Thyroid gland (tissue), 4 donors: ENCODE data around the gene NCKAP5L. TPM values are rescaled to one million over a fixed set of nuclear protein-coding genes. Genes with fewer than 3 reads are reported as not detected.

Experiments used
- DNase-seq, 2 donors: peaks; one replicate each; pipeline ENCODE4 v3.0.0-alpha.2; 2019
- H3K27ac ChIP-seq, 3 donors: fragments of 200-600 bp; sonication (generic); 1 replicate in 2 of 3; 2 replicates in 1 of 3; pipeline ENCODE4 v1.5.1; 2016 to 2019; ENCODE audit warnings: mild to moderate bottlenecking in 1 of 3, moderate library complexity in 1 of 3
- H3K27me3 ChIP-seq: fragments of 200-600 bp; sonication (generic); one replicate; pipeline ENCODE4 v1.5.1; 2019
- H3K36me3 ChIP-seq, 2 donors: fragments of 200-600 bp; sonication (generic); one replicate each; pipeline ENCODE4 v1.5.1; 2016 to 2019
- H3K4me1 ChIP-seq, 2 donors: fragments of 200-600 bp; sonication (generic); one replicate each; pipeline ENCODE4 v1.5.1; 2017 to 2019
- H3K4me3 ChIP-seq, 3 donors: fragments of 200-600 bp; sonication (generic); replicated peaks in 1 of 3; 1 replicate in 2 of 3; 2 replicates in 1 of 3; pipeline ENCODE4 v1.5.1; 2016; ENCODE audit warnings: mild to moderate bottlenecking in 1 of 3
- H3K9me3 ChIP-seq: fragments of 200-600 bp; sonication (generic); one replicate; pipeline ENCODE4 v1.5.1; 2017
- CTCF ChIP-seq, 6 experiments: fragments of 200-600 bp in 3 of 6; fragments of 450-650 bp in 3 of 6; sonication (generic) in 3 of 6; IDR thresholded peaks; one replicate each; pipeline ENCODE4 v1.5.1; 2016 to 2019; ENCODE audit warnings: antibody characterized with exemption in 6 of 6, mild to moderate bottlenecking in 2 of 6, inconsistent platforms in 1 of 6, moderate library complexity in 1 of 6
- POLR2A ChIP-seq, 2 donors: fragments of 450-650 bp; IDR thresholded peaks; one replicate each; pipeline ENCODE4 v1.6.1; 2017; ENCODE audit warnings: antibody characterized with exemption in 2 of 2, mild to moderate bottlenecking in 2 of 2, moderate library complexity in 1 of 2
- WGBS, 2 donors: methylation state at CpG; one replicate each; pipeline ENCODE4 v1.1.5; 2017; 5-methylcytosine and 5-hydroxymethylcytosine counted together
- intact Hi-C: fragments of 100-400 bp; cut with DNase I; formaldehyde crosslinking; loops from one replicate; pipeline ENCODE4 v1.15.1; 2023
- small RNA-seq: library from RNA; depleted of rRNA; stranded (forward); fragments of <200 nt; gene quantifications from one replicate; pipeline ENCODE3, GENCODE V24; 2016
- total RNA-seq, 4 donors: library from RNA; depleted of rRNA; stranded (reverse); fragments of >200 nt; gene quantifications; one replicate each; pipeline ENCODE4 v1.2.3, GENCODE V29; 2016

The NCKAP5L gene
- total RNA-seq, 4 donors from 2014 or later: 14.1 to 33.7 (median 16.3) TPM

- H3K27me3 ChIP-seq: no peaks in the 10 kb centered on the region
- no peaks in the 10 kb centered on the region for H3K9me3 ChIP-seq
- TF ChIP-seq CTCF (IDR thresholded peaks at IDR 0.05): no peak
- no peak for DNase-seq
- no peak overlapping the region for H3K4me3 ChIP-seq
- intact Hi-C loops: no loop called here
- peaks cover 7 to 10% of the 10 kb centered on the region in 2 donors for H3K36me3 ChIP-seq
- WGBS, 2 donors: 40 to 48% methylated on average over 1 of the region's 1 CpG
- H3K4me1 ChIP-seq: peaks cover 53 to 54% of the 10 kb centered on the region in 2 donors
- peak overlapping the region in 2 of 3 donors; percentile 46 to 57 for H3K27ac ChIP-seq
These were observed 79.9 kb downstream of the NCKAP5L start for GRCh38 chr12:49748306-49748705.

GRCh38 chr12:49744363-49744885 is 83.8 kb downstream of the NCKAP5L start:
- H3K9me3 ChIP-seq: no peaks in the 10 kb centered on the region
- no peaks in the 10 kb centered on the region for H3K36me3 ChIP-seq
- WGBS, 2 donors: 60 to 77% methylated on average over 3 of the region's 3 CpGs
- intact Hi-C loops: no loop called here
- TF ChIP-seq POLR2A (IDR thresholded peaks at IDR 0.05) (no peak), CTCF (IDR thresholded peaks at IDR 0.05) (no peak)
- H3K4me3 ChIP-seq: no peak overlapping the region
- no peak overlapping the region for H3K27ac ChIP-seq
- H3K4me1 ChIP-seq: peaks cover 39 to 47% of the 10 kb centered on the region in 2 donors
- no peak for DNase-seq
- H3K27me3 ChIP-seq: no peaks in the 10 kb centered on the region

DNA sequence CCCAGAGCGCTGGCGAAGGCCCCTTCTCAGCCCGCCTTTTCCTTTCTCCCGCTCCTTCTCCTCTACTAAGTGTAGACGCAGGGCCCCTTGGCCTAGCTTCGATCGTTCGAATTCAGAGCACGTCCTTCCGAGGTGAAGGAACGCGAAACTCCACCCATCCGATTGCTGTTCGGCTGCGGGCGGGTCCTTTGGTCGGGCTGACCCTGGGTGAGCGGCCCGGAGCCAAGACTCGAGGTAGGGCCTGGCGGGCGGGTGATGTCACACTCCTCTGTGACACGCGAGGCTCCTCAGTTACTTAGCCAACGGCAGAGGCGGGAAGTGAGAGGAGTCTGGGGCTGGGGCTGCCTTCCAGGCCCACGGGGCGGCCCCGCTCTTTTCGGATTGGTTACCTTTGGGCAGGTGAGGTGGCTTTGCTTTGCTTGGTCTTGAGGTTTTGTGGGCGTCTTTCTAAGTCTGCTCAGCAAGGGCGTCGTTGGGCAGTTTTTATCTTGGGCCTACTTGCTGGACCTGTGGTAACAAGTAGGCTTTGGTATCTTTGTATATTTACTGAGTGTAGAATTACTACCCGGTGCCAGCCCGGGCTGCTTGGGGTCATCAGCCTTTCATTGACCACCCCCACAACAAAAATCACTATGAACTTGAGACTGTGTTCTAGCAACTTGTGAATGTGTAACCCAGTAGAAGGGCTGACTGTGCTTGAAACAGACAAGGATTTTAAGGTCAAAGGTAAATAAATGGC is 86.2 kb downstream of the NCKAP5L start:
- TF ChIP-seq CTCF (IDR thresholded peaks at IDR 0.05) (no peak), POLR2A (IDR thresholded peaks at IDR 0.05) (no peak)
- Histone ChIP-seq H3K27me3 (no peaks in the 10 kb centered on the region), H3K4me3 (peak overlapping the region; percentile 58 to 71 (median 63)), H3K4me1 (peaks cover 31 to 33% of the 10 kb centered on the region in 2 donors), H3K36me3 (no peaks in the 10 kb centered on the region), H3K27ac (peak overlapping the region; percentile 94 to 97 (median 97)), H3K9me3 (no peaks in the 10 kb centered on the region)
- peak; percentile 93 to 96 for DNase-seq
- WGBS, 2 donors: 0 to 1% methylated on average over 27 to 33 of the region's 35 CpGs
- intact Hi-C loops: no loop called here

Small RNAs within 50 kb of the gene (small RNA-seq; reads per million reads assigned to genes)
- not detected for gene LSM6P2

Other genes with a start within 250 kb of the NCKAP5L start
- gene FAM186B, start 222.8 kb downstream of the NCKAP5L start, total RNA-seq: 1 to 10 TPM; 1.1 to 2.1 (median 1.4) TPM
- gene PRPF40B, start 204.9 kb downstream of the NCKAP5L start, total RNA-seq: 10 to 100 TPM; 29.5 to 39.7 (median 34.4) TPM
- gene FMNL3, start 121.0 kb downstream of the NCKAP5L start, total RNA-seq: 10 to 100 TPM; 30.9 to 41.8 (median 35.1) TPM
- 1,000 to 10,000 TPM in 1 of 4 donors, 100 to 1,000 TPM in 3; 745 to 1,019 (median 804) TPM for gene TMBIM6, start 86.9 kb downstream of the NCKAP5L start, total RNA-seq
- gene BCDIN3D, start 14.7 kb upstream of the NCKAP5L start, total RNA-seq: 1 to 10 TPM; 3.9 to 6.1 (median 4.1) TPM
- gene FAIM2, start 75.5 kb upstream of the NCKAP5L start, total RNA-seq: 1 to 10 TPM in 1 of 4 donors, under 1 TPM in 2, not detected in 1; 0.13 to 3.0 (median 0.33) TPM
- under 1 TPM in 1 of 4 donors, not detected in 3; 0.67 TPM for gene AQP2, start 122.3 kb upstream of the NCKAP5L start, total RNA-seq
- 1 to 10 TPM in 3 of 4 donors, not detected in 1; 1.1 to 3.5 (median 2.0) TPM for gene AQP5, start 133.5 kb upstream of the NCKAP5L start, total RNA-seq
- not detected for gene AQP6, start 144.5 kb upstream of the NCKAP5L start, total RNA-seq
- 1 to 10 TPM; 4.0 to 7.2 (median 6.2) TPM for gene RACGAP1, start 197.1 kb upstream of the NCKAP5L start, total RNA-seq
- 1 to 10 TPM in 1 of 4 donors, under 1 TPM in 3; 0.13 to 1.9 (median 0.43) TPM for gene ASIC1, start 229.2 kb upstream of the NCKAP5L start, total RNA-seq